ENCODE results near the gene RAD1. TPM values are rescaled to one million over a fixed set of nuclear protein-coding genes. Genes with fewer than 3 reads are reported as not detected.

The RAD1 gene
- total and polyA plus RNA-seq, 2 of the 8 experiments (the other 6 are each of a cell fraction or from before 2014, with no cell fraction given) = 15.1 to 37.3 TPM

- H2BK120ac ChIP-seq (replicated peaks; ENCODE audit: low read depth, low read length) = no peak overlapping the region
- no peak overlapping the region for H2BK15ac ChIP-seq (ENCODE audit: low read length)
- H3K9me3 ChIP-seq (ENCODE audit: insufficient read depth in 2 of 2, low read depth in 1 of 2, low read length in 1 of 2) = no peaks in the 10 kb centered on the region
- no peak overlapping the region for H2BK12ac ChIP-seq (ENCODE audit: low read depth, low read length)
- peaks cover 22 to 62% of the 10 kb centered on the region in 2 experiments for H3K79me2 ChIP-seq (ENCODE audit: control insufficient read depth in 1 of 2, insufficient read depth in 2 of 2, low read length in 2 of 2)
- H4K91ac ChIP-seq (replicated peaks; ENCODE audit: insufficient read length, low read length) = no peak overlapping the region
- H4K20me1 ChIP-seq (replicated peaks in 1 of 2; ENCODE audit: control insufficient read depth in 1 of 2, insufficient read depth in 2 of 2, low read length in 2 of 2) = peaks cover 0 to 6% of the 10 kb centered on the region in 2 experiments
- no peak overlapping the region for H3K18ac ChIP-seq (ENCODE audit: extremely low read depth, low read length)
- H3K4me2 ChIP-seq (ENCODE audit: insufficient read depth in 1 of 2, low read depth in 2 of 2, low read length in 2 of 2) = no peak overlapping the region
- no peak overlapping the region for H2BK20ac ChIP-seq (ENCODE audit: low read length)
- FAIRE-seq (no peak), DNase-seq (ENCODE audit: low read depth in 1 of 2, low spot score in 2 of 2) (no peak)
- no peak overlapping the region for H3K9ac ChIP-seq (replicated peaks in 1 of 4; ENCODE audit: extremely low read depth in 1 of 4, low read depth in 3 of 4, low read length in 3 of 4)
- H3K4me3 ChIP-seq (ENCODE audit: extremely low read depth in 1 of 4, insufficient read depth in 2 of 4, low read depth in 3 of 4, low read length in 4 of 4) = no peak overlapping the region
- no peak overlapping the region for H2AK5ac ChIP-seq (ENCODE audit: low read depth, low read length)
- H3K56ac ChIP-seq (replicated peaks; ENCODE audit: insufficient read length, low read depth, low read length) = no peak overlapping the region
- no peak overlapping the region for H4K8ac ChIP-seq (ENCODE audit: extremely low read depth, insufficient read depth, low read length)
- no peak overlapping the region for H3K14ac ChIP-seq (ENCODE audit: insufficient read length)
- no peak overlapping the region for H2BK5ac ChIP-seq (ENCODE audit: low read depth, low read length)
- H3K27me3 ChIP-seq (replicated peaks in 1 of 4; ENCODE audit: control insufficient read depth in 3 of 4, extremely low read depth in 1 of 4, insufficient read depth in 3 of 4, low read length in 3 of 4) = no peaks in the 10 kb centered on the region
- H3K23me2 ChIP-seq (ENCODE audit: low read depth, low read length) = peaks cover 10% of the 10 kb centered on the region; the same call in 1 of the 2 replicates
- TF ChIP-seq POU5F1 (IDR thresholded peaks at IDR 0.05; ENCODE audit: low read depth, low read length) = no peak
- TF ChIP-seq RAD21 (IDR thresholded peaks at IDR 0.05 in 1 of 2, conservative IDR thresholded peaks at IDR 0.05 in 1 of 2; ENCODE audit: low read depth in 2 of 2, low read length in 2 of 2) = peak; percentile 30 to 41
- TF ChIP-seq, protein P1, sequence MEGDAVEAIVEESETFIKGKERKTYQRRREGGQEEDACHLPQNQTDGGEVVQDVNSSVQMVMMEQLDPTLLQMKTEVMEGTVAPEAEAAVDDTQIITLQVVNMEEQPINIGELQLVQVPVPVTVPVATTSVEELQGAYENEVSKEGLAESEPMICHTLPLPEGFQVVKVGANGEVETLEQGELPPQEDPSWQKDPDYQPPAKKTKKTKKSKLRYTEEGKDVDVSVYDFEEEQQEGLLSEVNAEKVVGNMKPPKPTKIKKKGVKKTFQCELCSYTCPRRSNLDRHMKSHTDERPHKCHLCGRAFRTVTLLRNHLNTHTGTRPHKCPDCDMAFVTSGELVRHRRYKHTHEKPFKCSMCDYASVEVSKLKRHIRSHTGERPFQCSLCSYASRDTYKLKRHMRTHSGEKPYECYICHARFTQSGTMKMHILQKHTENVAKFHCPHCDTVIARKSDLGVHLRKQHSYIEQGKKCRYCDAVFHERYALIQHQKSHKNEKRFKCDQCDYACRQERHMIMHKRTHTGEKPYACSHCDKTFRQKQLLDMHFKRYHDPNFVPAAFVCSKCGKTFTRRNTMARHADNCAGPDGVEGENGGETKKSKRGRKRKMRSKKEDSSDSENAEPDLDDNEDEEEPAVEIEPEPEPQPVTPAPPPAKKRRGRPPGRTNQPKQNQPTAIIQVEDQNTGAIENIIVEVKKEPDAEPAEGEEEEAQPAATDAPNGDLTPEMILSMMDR (IDR thresholded peaks at IDR 0.05; ENCODE audit: control extremely low read depth in 1 of 3, insufficient read depth in 1 of 3, low read depth in 1 of 3, low read length in 3 of 3) = 0 out of 4 replicates have a peak, but pooled peaks of 1 of the 3 experiments have one; percentile 4
- peak; percentile 83 for TF ChIP-seq CEBPB (IDR thresholded peaks at IDR 0.05; ENCODE audit: low read depth, low read length)
- H3K23ac ChIP-seq (ENCODE audit: insufficient read length) = no peak overlapping the region
- no peaks in the 10 kb centered on the region for H3K79me1 ChIP-seq (ENCODE audit: low read depth, low read length)
- H3K36me3 ChIP-seq (ENCODE audit: control insufficient read depth in 2 of 4, insufficient read depth in 4 of 4, low read length in 3 of 4) = peaks cover 6 to 62% (median 37%) of the 10 kb centered on the region in 4 experiments
- WGBS, 2 experiments (ENCODE audit: extremely low coverage in 1 of 2, insufficient coverage in 1 of 2, insufficient read length in 1 of 2, insufficient replicate concordance in 2 of 2, low coverage in 1 of 2, low lambda C conversion rate in 2 of 2, missing lambda C conversion rate in 1 of 2) = 88% methylated on average over 4 of the region's 4 CpGs; no CpG with 5 or more reads in 1 of the 2 experiments
- no peak overlapping the region for H3K27ac ChIP-seq (ENCODE audit: low read depth, low read length)
- H3K4me1 ChIP-seq (replicated peaks in 1 of 4; ENCODE audit: control insufficient read depth in 3 of 4, insufficient read depth in 4 of 4, low read length in 3 of 4) = no peaks in the 10 kb centered on the region; a peak in 1 of 7 replicates
- no peak overlapping the region for H3K4ac ChIP-seq (replicated peaks; ENCODE audit: insufficient read length, low read depth, low read length)
- no peak overlapping the region for H4K5ac ChIP-seq (ENCODE audit: insufficient read length, low read depth, low read length)
- POLR2A ChIA-PET (ENCODE audit: partially characterized antibody) = interaction anchor here (0.8 to 2.4 kb wide), 3 partner anchors 9 to 14 kb away, joined by 3 to 5 read pairs (median 3); partner anchors contain the start of gene DNAJC21
- no peak overlapping the region for H2AFZ ChIP-seq (ENCODE audit: low read length)
- CTCF ChIA-PET (ENCODE audit: partially characterized antibody) = interaction anchor here (0.6 to 1.0 kb wide), 3 partner anchors 22 to 382 kb away, joined by 3 read pairs; no protein-coding TSS in a partner anchor
These were observed 3.8 kb upstream of the RAD1 start for GRCh38 chr5:34919077-34919476.

All from H1 (cell line).